Hepatocyte (in vitro differentiated cells): ENCODE results near the gene MCF2L2. TPM values are rescaled to one million over a fixed set of nuclear protein-coding genes. Genes with fewer than 3 reads are reported as not detected.

ENCODE experiments used
- DNase-seq: peaks from one replicate; pipeline ENCODE4 v3.0.0-alpha.2; 2016; ENCODE audit warnings: low spot score
- H2AFZ ChIP-seq: fragments of 200-600 bp; sonication (generic); 2 replicates; pipeline ENCODE4 v1.6.0; 2016; ENCODE audit warnings: antibody characterized with exemption, mild to moderate bottlenecking
- H3K27ac ChIP-seq: fragments of 200-600 bp; sonication (generic); 2 replicates; pipeline ENCODE4 v1.5.1; 2016; ENCODE audit warnings: mild to moderate bottlenecking
- H3K27me3 ChIP-seq: fragments of 200-600 bp; sonication (generic); 2 replicates; pipeline ENCODE4 v1.6.1; 2016
- H3K36me3 ChIP-seq: fragments of 200-600 bp; sonication (generic); replicated peaks from 2 replicates; pipeline ENCODE4 v1.5.1; 2016; ENCODE audit warnings: low read depth; ENCODE audit not compliant: insufficient read depth
- H3K4me1 ChIP-seq: fragments of 200-600 bp; sonication (generic); 2 replicates; pipeline ENCODE4 v1.5.1; 2016; ENCODE audit warnings: mild to moderate bottlenecking, moderate library complexity; ENCODE audit not compliant: insufficient read depth
- H3K4me2 ChIP-seq: fragments of 200-600 bp; sonication (generic); 2 replicates; pipeline ENCODE4 v1.6.0; 2016
- H3K4me3 ChIP-seq: fragments of 200-600 bp; sonication (generic); 2 replicates; pipeline ENCODE4 v1.5.1; 2016; ENCODE audit warnings: mild to moderate bottlenecking
- H3K79me2 ChIP-seq: fragments of 200-600 bp; sonication (generic); 2 replicates; pipeline ENCODE4 v1.6.0; 2017; ENCODE audit warnings: mild to moderate bottlenecking
- H3K9me2 ChIP-seq: fragments of 200-600 bp; sonication (generic); replicated peaks from 2 replicates; pipeline ENCODE4 v1.6.0; 2017; ENCODE audit warnings: mild to moderate bottlenecking; ENCODE audit not compliant: insufficient read depth
- H3K9me3 ChIP-seq: fragments of 200-600 bp; sonication (generic); 2 replicates; pipeline ENCODE4 v1.5.1; 2016; ENCODE audit warnings: low read depth, mild to moderate bottlenecking
- H4K20me1 ChIP-seq: fragments of 200-600 bp; sonication (generic); 2 replicates; pipeline ENCODE4 v1.6.0; 2016; ENCODE audit warnings: mild to moderate bottlenecking; ENCODE audit not compliant: insufficient read depth, poor library complexity, severe bottlenecking
- EZH2 ChIP-seq: fragments of 200-600 bp; sonication (generic); IDR thresholded peaks from 2 replicates; pipeline ENCODE4 v1.6.1; 2016; ENCODE audit warnings: antibody characterized with exemption, mild to moderate bottlenecking, borderline replicate concordance
- EZH2phosphoT487 ChIP-seq: fragments of 200-600 bp; sonication (generic); IDR thresholded peaks from one replicate; pipeline ENCODE4 v1.6.1; 2018; ENCODE audit warnings: antibody characterized with exemption, mild to moderate bottlenecking, low read depth, moderate library complexity; ENCODE audit not compliant: unreplicated experiment, severe bottlenecking
- WGBS: methylation state at CpG from one replicate; pipeline ENCODE4 v1.1.6; 2016; ENCODE audit warnings: low lambda C conversion rate; ENCODE audit errors: missing lambda C conversion rate; 5-methylcytosine and 5-hydroxymethylcytosine counted together
- polyA plus RNA-seq: library from polyadenylated mRNA; unstranded; fragments of >200 nt; fragmentation: Nextera tagmentation; extraction: Ambion mirVana; gene quantifications from 2 replicates; pipeline ENCODE4 v1.2.1, GENCODE V29; 2016
- total RNA-seq: library from RNA; depleted of rRNA; stranded (reverse); fragments of >200 nt; gene quantifications from 2 replicates; pipeline ENCODE4 v1.2.3, GENCODE V29; 2014
- TF ChIP-seq, protein P1 (sequence below): fragments of 200-600 bp; sonication (generic); IDR thresholded peaks from 2 replicates; pipeline ENCODE4 v1.5.1; 2016; ENCODE audit warnings: antibody characterized with exemption, mild to moderate bottlenecking; ENCODE audit not compliant: poor library complexity

The MCF2L2 gene
- total and polyA plus RNA-seq, 2 experiments from 2014 or later = 0.17 to 0.63 TPM

DNA sequence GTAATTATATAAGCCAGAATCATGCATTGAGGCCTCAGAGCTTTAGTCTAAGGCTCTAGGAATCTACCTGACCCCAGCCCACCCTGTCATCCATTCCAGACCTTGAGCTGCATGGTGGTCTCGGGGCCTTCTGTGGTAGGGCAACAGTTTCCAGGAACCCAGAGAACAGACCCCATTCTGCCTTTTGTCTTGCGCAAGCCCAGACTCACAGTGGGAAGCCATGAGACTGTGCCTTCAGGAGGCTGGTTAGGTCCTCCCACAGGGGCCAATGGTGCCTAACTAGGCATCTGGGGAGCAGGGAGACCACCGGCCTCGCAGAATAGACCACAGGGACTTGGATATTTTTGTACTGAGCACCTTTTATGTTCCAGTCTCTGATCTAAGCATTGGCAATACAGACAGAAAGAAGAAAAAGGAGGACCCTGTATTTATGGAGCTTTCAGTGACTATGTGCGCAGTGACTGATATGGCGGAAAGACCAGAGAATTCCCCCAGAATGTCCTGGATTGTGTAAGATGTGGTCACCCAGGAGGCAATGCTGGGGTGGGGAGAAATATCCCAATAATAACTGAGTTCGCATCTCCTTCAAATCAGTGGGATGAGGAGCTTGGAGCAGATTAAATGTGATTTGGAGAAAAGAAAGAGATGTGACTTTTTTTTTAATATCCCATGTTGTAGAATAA is 40.1 kb downstream of the MCF2L2 start:
- H3K9me2 ChIP-seq = no peaks in the 10 kb centered on the region
- WGBS = 95% methylated on average over 7 of the region's 7 CpGs
- no peak overlapping the region for H3K4me2 ChIP-seq
- no peak overlapping the region for H2AFZ ChIP-seq
- TF ChIP-seq, protein P1, sequence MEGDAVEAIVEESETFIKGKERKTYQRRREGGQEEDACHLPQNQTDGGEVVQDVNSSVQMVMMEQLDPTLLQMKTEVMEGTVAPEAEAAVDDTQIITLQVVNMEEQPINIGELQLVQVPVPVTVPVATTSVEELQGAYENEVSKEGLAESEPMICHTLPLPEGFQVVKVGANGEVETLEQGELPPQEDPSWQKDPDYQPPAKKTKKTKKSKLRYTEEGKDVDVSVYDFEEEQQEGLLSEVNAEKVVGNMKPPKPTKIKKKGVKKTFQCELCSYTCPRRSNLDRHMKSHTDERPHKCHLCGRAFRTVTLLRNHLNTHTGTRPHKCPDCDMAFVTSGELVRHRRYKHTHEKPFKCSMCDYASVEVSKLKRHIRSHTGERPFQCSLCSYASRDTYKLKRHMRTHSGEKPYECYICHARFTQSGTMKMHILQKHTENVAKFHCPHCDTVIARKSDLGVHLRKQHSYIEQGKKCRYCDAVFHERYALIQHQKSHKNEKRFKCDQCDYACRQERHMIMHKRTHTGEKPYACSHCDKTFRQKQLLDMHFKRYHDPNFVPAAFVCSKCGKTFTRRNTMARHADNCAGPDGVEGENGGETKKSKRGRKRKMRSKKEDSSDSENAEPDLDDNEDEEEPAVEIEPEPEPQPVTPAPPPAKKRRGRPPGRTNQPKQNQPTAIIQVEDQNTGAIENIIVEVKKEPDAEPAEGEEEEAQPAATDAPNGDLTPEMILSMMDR = no peak
- TF ChIP-seq EZH2 (no peak), EZH2phosphoT487 (no peak)
- H3K4me1 ChIP-seq = peaks cover 4% of the 10 kb centered on the region
- H3K4me3 ChIP-seq = no peak overlapping the region
- H3K79me2 ChIP-seq = no peaks in the 10 kb centered on the region
- no peak for DNase-seq
- no peaks in the 10 kb centered on the region for H4K20me1 ChIP-seq
- H3K9me3 ChIP-seq = no peaks in the 10 kb centered on the region
- no peaks in the 10 kb centered on the region for H3K36me3 ChIP-seq
- H3K27ac ChIP-seq = no peak overlapping the region
- no peaks in the 10 kb centered on the region for H3K27me3 ChIP-seq

DNA sequence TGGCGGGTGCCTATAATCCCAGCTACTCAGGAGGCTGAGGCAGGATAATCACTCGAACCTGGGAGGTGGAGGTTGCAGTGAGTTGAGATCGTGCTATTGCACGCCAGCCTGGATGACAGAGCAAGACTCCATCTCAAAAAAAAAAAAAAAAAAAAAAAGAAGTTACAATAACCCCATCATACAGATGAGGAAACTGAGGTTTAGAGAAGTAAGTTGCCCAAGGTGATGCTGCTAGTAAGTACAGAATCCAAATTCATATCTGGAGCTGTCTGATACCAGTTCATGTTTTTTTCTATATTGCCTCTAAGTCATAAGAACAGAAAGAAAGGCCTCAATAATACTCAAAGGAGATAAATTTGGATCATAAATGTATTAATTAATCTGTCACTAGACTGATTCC is 40.6 kb downstream of the MCF2L2 start:
- H3K4me3 ChIP-seq = no peak overlapping the region
- TF ChIP-seq EZH2phosphoT487 (no peak), EZH2 (no peak)
- TF ChIP-seq, protein P1 = no peak
- no peaks in the 10 kb centered on the region for H3K79me2 ChIP-seq
- no peak overlapping the region for H2AFZ ChIP-seq
- H3K27ac ChIP-seq = no peak overlapping the region
- H3K27me3 ChIP-seq = no peaks in the 10 kb centered on the region
- DNase-seq = no peak
- H3K36me3 ChIP-seq = no peaks in the 10 kb centered on the region
- WGBS = 74% methylated on average over 4 of the region's 4 CpGs
- H3K4me2 ChIP-seq = no peak overlapping the region
- H3K9me3 ChIP-seq = no peaks in the 10 kb centered on the region
- H3K9me2 ChIP-seq = no peaks in the 10 kb centered on the region
- no peaks in the 10 kb centered on the region for H4K20me1 ChIP-seq
- peaks cover 4% of the 10 kb centered on the region for H3K4me1 ChIP-seq

DNA sequence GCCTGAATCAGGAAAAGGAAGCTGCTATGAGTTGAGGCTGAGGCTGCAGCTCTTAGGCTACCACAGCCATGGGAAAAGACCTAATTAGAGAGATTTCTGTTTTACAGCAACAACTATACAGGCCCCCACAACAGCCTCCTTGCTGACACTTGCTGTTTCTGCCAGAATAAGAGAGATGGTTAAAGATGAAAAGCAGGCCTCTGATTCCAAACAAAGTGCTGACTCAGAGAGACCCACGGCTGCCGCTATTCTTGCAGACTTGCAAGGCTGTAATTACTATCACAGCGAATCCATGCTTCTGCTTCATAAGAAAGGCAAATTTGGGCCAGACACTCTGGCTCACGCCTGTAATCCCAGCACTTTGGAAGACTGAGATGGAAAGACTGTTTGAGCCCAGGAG is 41.8 kb downstream of the MCF2L2 start:
- no peak overlapping the region for H3K4me2 ChIP-seq
- H3K79me2 ChIP-seq = no peaks in the 10 kb centered on the region
- WGBS = 43% methylated on average over 4 of the region's 4 CpGs
- no peaks in the 10 kb centered on the region for H3K9me3 ChIP-seq
- H2AFZ ChIP-seq = no peak overlapping the region
- no peaks in the 10 kb centered on the region for H3K27me3 ChIP-seq
- peaks cover 4% of the 10 kb centered on the region for H3K4me1 ChIP-seq
- H3K27ac ChIP-seq = no peak overlapping the region
- no peak overlapping the region for H3K4me3 ChIP-seq
- no peaks in the 10 kb centered on the region for H4K20me1 ChIP-seq
- H3K36me3 ChIP-seq = no peaks in the 10 kb centered on the region
- DNase-seq = peak; percentile 37
- no peaks in the 10 kb centered on the region for H3K9me2 ChIP-seq
- TF ChIP-seq, protein P1 = no peak
- TF ChIP-seq EZH2 (no peak), EZH2phosphoT487 (no peak)
